ENCODE data around the gene LMO4.

LMO4 gene, protein sequence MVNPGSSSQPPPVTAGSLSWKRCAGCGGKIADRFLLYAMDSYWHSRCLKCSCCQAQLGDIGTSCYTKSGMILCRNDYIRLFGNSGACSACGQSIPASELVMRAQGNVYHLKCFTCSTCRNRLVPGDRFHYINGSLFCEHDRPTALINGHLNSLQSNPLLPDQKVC

DNA sequence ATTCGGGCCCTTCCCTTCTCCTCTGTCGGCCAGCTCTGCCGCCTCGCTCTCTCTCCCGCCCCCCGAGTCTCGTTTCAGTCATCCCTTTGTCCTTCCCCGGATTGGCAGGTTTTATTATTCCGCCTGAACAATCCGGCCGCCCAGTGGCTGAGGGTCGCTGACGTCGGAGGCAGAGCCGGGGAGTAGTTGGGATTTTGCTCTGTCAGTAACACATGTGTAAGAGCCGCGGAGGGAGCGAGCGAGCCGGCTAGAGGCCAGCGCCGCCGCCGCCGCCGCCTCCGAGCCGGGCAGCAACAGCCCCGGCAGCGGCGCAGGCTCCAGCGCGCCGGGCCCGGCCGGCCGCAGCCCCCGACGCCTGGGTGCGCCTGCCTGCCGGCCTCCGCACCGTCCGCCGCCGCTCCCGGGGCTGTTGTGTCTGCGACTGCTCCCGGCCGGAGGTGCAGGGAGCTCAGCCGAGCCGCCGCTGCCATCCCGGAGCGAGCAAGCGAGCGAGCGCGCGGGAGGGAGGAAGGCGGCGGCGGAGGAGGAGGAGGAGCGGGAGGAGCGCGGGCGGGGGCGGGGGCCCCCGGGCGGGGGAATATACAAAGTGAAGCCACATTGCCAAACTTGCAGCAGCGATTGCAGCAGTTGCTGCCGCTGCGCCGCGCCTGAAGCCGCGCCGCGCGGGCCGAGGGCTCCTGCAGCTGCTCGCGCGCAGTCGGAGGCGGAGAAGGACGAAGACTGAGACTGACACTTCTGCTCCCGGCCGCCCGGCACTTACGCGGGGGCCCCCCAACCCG, at the start of gene LMO4:
TSS of gene LMO4 (plus strand) at position 609 of the 779 bp plus-strand sequence. CDS start 3,136 bp downstream, outside the sequence.
- peaks cover 7% of the 10 kb centered on the region for H3K36me3 Mint-ChIP-seq
- no peaks in the 10 kb centered on the region for H3K27me3 Mint-ChIP-seq
- ATAC-seq = peak; percentile 93
- H3K4me1 Mint-ChIP-seq = peaks cover 40% of the 10 kb centered on the region
- H3K4me3 Mint-ChIP-seq = peak within 1 kb of the TSS; percentile 100
- no peaks in the 10 kb centered on the region for H3K9me3 Mint-ChIP-seq
- H3K27ac Mint-ChIP-seq = peak within 1 kb of the TSS; percentile 87

GRCh38 chr1:87279536-87279875, 49.2 kb upstream of the LMO4 start:
- H3K27me3 Mint-ChIP-seq = peaks cover 29% of the 10 kb centered on the region
- H3K27ac Mint-ChIP-seq = no peak overlapping the region
- H3K4me1 Mint-ChIP-seq = no peaks in the 10 kb centered on the region
- no peak for ATAC-seq
- H3K9me3 Mint-ChIP-seq = no peaks in the 10 kb centered on the region
- no peak overlapping the region for H3K4me3 Mint-ChIP-seq
- no peaks in the 10 kb centered on the region for H3K36me3 Mint-ChIP-seq

GRCh38 chr1:87279966-87280535, 48.6 kb upstream of the LMO4 start:
- no peaks in the 10 kb centered on the region for H3K4me1 Mint-ChIP-seq
- no peaks in the 10 kb centered on the region for H3K36me3 Mint-ChIP-seq
- no peaks in the 10 kb centered on the region for H3K9me3 Mint-ChIP-seq
- peaks cover 24% of the 10 kb centered on the region for H3K27me3 Mint-ChIP-seq
- no peak for ATAC-seq
- no peak overlapping the region for H3K4me3 Mint-ChIP-seq
- H3K27ac Mint-ChIP-seq = no peak overlapping the region

GRCh38 chr1:87284456-87285240, 44.0 kb upstream of the LMO4 start:
- no peak overlapping the region for H3K27ac Mint-ChIP-seq
- peaks cover 11% of the 10 kb centered on the region for H3K27me3 Mint-ChIP-seq
- no peaks in the 10 kb centered on the region for H3K9me3 Mint-ChIP-seq
- no peak for ATAC-seq
- no peaks in the 10 kb centered on the region for H3K4me1 Mint-ChIP-seq
- H3K36me3 Mint-ChIP-seq = no peaks in the 10 kb centered on the region
- H3K4me3 Mint-ChIP-seq = no peak overlapping the region

DNA sequence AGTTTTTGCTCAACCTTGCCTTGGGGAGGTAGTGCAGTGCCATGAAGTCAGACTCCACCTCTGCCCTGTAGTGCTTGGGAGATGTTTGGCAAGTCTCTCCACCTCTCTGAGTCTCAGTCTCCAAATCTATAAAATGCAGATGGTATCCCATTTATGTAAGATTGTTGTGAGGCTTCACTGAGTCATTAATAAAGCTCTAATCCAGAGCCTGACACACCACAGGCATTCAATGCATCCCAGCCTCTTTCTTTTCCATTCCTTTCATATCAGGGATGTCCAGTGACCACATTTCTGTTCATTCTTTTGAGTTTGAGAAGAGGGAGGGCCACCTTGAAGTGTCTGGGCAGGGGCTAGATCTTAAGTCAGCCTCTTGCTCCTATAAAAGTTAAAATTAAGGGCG, 37.6 kb upstream of the LMO4 start:
- H3K9me3 Mint-ChIP-seq = no peaks in the 10 kb centered on the region
- ATAC-seq = no peak
- H3K27ac Mint-ChIP-seq = no peak overlapping the region
- no peaks in the 10 kb centered on the region for H3K27me3 Mint-ChIP-seq
- no peak overlapping the region for H3K4me3 Mint-ChIP-seq
- H3K36me3 Mint-ChIP-seq = no peaks in the 10 kb centered on the region
- H3K4me1 Mint-ChIP-seq = no peaks in the 10 kb centered on the region

GRCh38 chr1:87292684-87293493, 35.8 kb upstream of the LMO4 start:
- no peaks in the 10 kb centered on the region for H3K36me3 Mint-ChIP-seq
- H3K27ac Mint-ChIP-seq = no peak overlapping the region
- H3K9me3 Mint-ChIP-seq = no peaks in the 10 kb centered on the region
- no peak for ATAC-seq
- H3K4me3 Mint-ChIP-seq = no peak overlapping the region
- H3K27me3 Mint-ChIP-seq = no peaks in the 10 kb centered on the region
- no peaks in the 10 kb centered on the region for H3K4me1 Mint-ChIP-seq

GRCh38 chr1:87294633-87295032, 34.0 kb upstream of the LMO4 start:
- ATAC-seq = no peak
- no peaks in the 10 kb centered on the region for H3K36me3 Mint-ChIP-seq
- H3K4me3 Mint-ChIP-seq = no peak overlapping the region
- H3K27me3 Mint-ChIP-seq = no peaks in the 10 kb centered on the region
- H3K27ac Mint-ChIP-seq = no peak overlapping the region
- H3K9me3 Mint-ChIP-seq = no peaks in the 10 kb centered on the region
- H3K4me1 Mint-ChIP-seq = no peaks in the 10 kb centered on the region

DNA sequence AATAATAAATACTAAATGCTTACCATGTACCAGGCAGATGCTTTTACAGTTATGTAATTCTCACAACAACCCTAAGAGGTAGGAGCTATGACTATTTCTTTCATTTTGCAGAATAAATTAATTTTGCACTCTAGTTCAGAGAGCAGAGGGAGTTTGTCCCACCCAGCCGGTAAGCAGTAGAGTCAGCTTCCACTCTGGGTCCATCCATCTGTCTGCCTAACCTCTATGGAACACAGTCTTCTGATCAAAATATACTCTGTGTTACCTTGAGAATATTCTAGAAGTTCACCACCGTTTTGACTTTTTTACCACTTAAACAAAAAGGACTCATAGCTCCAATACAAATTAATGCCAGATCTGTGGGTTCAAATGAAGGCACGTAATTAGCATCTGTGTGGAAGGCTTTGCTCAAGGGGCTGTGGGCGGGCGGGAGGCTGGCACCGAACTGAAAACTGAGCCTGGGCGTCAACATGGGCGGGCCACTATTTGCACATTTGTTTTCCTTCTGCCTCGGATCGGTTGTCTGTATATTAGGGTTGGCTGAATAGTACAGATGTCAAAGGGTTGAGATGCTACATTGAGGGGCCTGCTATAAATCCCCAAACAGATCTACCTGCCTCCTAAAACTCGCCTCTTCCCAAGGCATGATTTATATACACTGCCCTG, 33.1 kb upstream of the LMO4 start:
- ATAC-seq = no peak
- no peaks in the 10 kb centered on the region for H3K4me1 Mint-ChIP-seq

GRCh38 chr1:87296206-87296605, 32.5 kb upstream of the LMO4 start:
- H3K4me3 Mint-ChIP-seq = no peak overlapping the region
- H3K27ac Mint-ChIP-seq = no peak overlapping the region
- H3K27me3 Mint-ChIP-seq = no peaks in the 10 kb centered on the region
- H3K9me3 Mint-ChIP-seq = no peaks in the 10 kb centered on the region
- H3K4me1 Mint-ChIP-seq = no peaks in the 10 kb centered on the region
- H3K36me3 Mint-ChIP-seq = no peaks in the 10 kb centered on the region
- no peak for ATAC-seq

More for the DNA sequence above, 33.1 kb upstream of the LMO4 start:
- Mint-ChIP-seq H3K36me3 (no peaks in the 10 kb centered on the region), H3K4me3 (no peak overlapping the region), H3K27me3 (no peaks in the 10 kb centered on the region), H3K27ac (no peak overlapping the region), H3K9me3 (no peaks in the 10 kb centered on the region)

DNA sequence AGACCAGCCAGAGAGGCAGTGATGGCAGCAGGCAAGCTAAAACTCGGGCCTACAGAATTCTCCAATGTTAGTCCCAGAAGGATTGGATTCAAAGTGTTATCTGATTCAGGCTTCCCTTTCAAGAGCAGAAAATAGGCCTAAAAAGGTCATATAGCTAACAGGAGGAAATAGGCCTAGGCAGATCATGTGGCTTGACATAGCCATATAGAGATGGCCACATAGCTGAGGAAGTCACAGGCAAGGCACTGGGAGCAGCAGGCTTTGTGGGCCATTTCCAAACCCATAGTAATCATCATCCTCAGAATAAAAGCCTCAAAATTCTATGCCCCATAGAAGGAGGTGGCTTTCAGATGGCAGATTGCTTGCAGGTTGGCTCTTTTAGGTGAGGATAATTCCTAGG, 29.0 kb upstream of the LMO4 start:
- no peaks in the 10 kb centered on the region for H3K27me3 Mint-ChIP-seq
- no peak overlapping the region for H3K27ac Mint-ChIP-seq
- ATAC-seq = no peak
- no peaks in the 10 kb centered on the region for H3K4me1 Mint-ChIP-seq
- no peak overlapping the region for H3K4me3 Mint-ChIP-seq
- no peaks in the 10 kb centered on the region for H3K36me3 Mint-ChIP-seq
- H3K9me3 Mint-ChIP-seq = no peaks in the 10 kb centered on the region

DNA sequence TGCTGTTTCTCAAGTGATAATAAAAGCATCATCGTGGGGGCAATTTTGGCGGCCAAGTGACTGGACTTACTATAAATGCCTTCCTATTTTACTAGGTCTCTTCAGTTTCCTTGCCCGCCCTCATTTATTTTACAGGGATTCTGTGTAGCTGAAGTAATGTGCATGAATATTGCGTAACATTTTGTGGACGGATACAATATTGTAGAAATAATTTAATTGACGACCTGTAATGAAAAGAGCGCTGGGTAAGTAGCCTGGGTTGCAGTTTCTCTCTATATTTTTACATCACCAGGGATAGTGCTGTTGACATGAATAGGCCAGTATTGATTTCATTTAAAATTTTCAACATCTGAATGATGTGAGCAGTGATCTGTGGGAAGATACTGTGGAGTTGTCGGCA, 28.1 kb upstream of the LMO4 start:
- Mint-ChIP-seq H3K36me3 (no peaks in the 10 kb centered on the region), H3K4me1 (no peaks in the 10 kb centered on the region), H3K9me3 (no peaks in the 10 kb centered on the region), H3K4me3 (no peak overlapping the region), H3K27me3 (no peaks in the 10 kb centered on the region), H3K27ac (no peak overlapping the region)
- no peak for ATAC-seq

DNA sequence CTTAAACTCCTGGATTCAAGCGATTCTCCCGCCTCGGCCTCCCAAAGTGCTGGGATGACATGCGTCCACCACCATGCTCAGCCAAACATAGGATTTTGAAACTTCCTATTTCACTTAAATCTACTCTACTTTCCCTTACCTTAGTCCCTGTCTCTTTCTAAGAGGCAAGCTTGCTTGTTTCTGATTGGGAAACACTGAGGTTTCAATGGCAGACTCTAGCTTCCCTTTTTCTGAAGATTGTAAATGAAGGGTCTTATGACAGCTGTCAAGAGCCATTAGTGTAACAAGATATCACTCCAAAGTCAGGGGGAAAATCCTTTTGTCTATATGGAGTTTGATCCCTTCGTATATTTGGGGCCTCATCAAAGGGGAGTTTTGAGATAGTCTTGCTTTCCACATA, 23.5 kb upstream of the LMO4 start:
- no peak for ATAC-seq
- H3K4me3 Mint-ChIP-seq = no peak overlapping the region

DNA sequence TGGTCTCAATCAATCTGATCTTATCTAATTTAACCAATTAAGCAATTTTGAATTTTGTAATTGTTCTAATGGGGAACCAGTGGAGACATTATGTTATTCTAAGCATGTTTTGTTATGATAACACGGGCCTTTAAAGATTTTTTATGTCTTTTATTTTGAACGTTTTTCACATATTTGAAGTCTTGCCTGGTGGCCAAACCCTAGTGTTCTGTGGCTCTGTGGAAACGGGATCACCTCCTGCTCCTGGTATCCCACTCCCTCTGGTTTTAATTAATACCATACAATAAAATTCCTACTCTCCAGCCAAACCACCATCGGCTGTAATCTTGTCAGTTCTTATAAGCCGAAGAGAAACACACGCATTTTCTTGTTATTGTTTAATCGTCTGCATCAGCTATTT, 22.9 kb upstream of the LMO4 start:
- Mint-ChIP-seq H3K9me3 (no peaks in the 10 kb centered on the region), H3K4me1 (no peaks in the 10 kb centered on the region), H3K4me3 (no peak overlapping the region), H3K27ac (no peak overlapping the region), H3K27me3 (peaks cover 9% of the 10 kb centered on the region), H3K36me3 (no peaks in the 10 kb centered on the region)
- ATAC-seq = no peak

More for the DNA sequence above, 23.5 kb upstream of the LMO4 start:
- peaks cover 9% of the 10 kb centered on the region for H3K27me3 Mint-ChIP-seq
- no peaks in the 10 kb centered on the region for H3K9me3 Mint-ChIP-seq
- no peak overlapping the region for H3K27ac Mint-ChIP-seq
- H3K36me3 Mint-ChIP-seq = no peaks in the 10 kb centered on the region
- no peaks in the 10 kb centered on the region for H3K4me1 Mint-ChIP-seq

DNA sequence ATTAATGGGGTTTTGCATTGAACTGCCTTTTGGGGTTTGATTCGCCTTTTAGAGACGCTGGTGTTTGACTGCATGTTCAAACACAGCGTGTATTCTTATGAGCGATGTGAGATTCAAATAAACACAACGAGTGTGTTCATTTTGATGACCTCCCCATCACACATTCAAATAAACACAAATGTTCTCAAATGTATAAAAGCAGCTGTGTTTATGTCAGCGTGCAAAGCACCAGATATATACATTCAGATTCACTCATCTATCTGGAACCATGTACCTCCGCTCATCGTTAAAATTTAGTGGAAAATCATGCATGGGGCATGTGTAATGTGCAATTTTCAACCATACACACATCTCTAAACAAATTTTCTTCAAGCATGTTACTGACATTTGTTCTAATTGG, 21.4 kb upstream of the LMO4 start:
- no peak overlapping the region for H3K27ac Mint-ChIP-seq
- H3K9me3 Mint-ChIP-seq = no peaks in the 10 kb centered on the region
- no peak for ATAC-seq

More for the DNA sequence above, 21.4 kb upstream of the LMO4 start:
- Mint-ChIP-seq H3K4me3 (no peak overlapping the region), H3K27me3 (peaks cover 9% of the 10 kb centered on the region), H3K4me1 (no peaks in the 10 kb centered on the region), H3K36me3 (no peaks in the 10 kb centered on the region)

Data from stimulated activated memory B cell treated with anti-CD40 and anti-IgM and Interleukin-4, amounts not matched to agents 10 μg/mL and 1 μg/mL and 100 μg/mL, for 72 hours (primary cell).